Fibroblast of mammary gland (primary cell): ENCODE data around the gene BLNK.

Source experiments
- DNase-seq: peaks from one replicate; pipeline ENCODE4 v3.0.0-alpha.2; 2010; ENCODE audit warnings: low read depth
- H3K4me3 ChIP-seq: 2 replicates; pipeline ENCODE4 v1.5.1; 2011; ENCODE audit warnings: low read depth, mild to moderate bottlenecking, low read length, moderate library complexity; ENCODE audit not compliant: control insufficient read depth
- TF ChIP-seq, protein P1 (sequence below): conservative IDR thresholded peaks from 2 replicates; pipeline ENCODE4 v1.5.1; 2011; ENCODE audit warnings: low read depth, low read length, inconsistent platforms; ENCODE audit not compliant: control insufficient read depth, insufficient read depth

The BLNK gene

DNA sequence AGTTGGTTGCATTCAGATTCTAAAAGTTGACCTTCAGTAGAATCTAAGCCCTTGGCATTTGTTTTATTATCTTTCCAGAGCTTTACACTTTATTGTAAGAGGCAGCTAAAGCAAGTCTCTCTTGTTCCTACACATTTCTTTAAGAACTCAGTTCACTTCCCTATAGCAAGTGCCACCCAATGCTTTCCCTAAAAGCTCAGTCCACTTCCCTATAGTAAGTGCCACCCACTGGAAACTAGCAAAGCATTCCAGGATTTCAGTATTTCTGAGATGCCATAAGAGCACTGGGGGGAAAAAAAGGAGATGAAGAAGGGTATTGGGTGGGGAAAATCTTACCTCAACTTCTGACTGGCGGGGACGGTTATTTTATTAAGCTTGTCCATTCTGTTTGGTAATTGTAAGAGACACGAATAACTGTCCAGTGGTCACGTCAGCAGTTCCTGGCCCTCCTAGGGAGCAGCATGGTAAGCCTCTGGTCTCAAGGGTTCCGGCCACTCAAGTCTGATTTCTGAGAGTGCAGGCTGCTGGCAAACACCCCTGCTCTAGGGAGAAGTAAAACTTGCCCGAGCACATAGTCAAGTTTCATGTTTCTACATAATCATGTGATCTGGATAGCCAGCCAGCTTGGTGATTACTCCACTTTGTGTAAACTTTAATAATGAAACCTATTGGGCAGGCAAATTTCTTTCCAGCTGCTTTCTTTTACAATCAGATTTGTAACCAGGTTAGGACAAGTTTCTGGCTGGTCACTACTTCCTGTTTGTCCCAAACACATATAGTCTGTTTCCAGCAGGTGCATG lies at the start of gene BLNK:
BLNK (minus strand) TSS at position 554 of the 800 bp plus-strand sequence; CDS start at position 383, 171 bp downstream.
- no peak within 1 kb of the TSS for H3K4me3 ChIP-seq
- TF ChIP-seq, protein P1, sequence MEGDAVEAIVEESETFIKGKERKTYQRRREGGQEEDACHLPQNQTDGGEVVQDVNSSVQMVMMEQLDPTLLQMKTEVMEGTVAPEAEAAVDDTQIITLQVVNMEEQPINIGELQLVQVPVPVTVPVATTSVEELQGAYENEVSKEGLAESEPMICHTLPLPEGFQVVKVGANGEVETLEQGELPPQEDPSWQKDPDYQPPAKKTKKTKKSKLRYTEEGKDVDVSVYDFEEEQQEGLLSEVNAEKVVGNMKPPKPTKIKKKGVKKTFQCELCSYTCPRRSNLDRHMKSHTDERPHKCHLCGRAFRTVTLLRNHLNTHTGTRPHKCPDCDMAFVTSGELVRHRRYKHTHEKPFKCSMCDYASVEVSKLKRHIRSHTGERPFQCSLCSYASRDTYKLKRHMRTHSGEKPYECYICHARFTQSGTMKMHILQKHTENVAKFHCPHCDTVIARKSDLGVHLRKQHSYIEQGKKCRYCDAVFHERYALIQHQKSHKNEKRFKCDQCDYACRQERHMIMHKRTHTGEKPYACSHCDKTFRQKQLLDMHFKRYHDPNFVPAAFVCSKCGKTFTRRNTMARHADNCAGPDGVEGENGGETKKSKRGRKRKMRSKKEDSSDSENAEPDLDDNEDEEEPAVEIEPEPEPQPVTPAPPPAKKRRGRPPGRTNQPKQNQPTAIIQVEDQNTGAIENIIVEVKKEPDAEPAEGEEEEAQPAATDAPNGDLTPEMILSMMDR = no peak
- DNase-seq = peak; percentile 39

GRCh38 chr10:96319754-96320474 lies 48.5 kb upstream of the BLNK start:
- DNase-seq = peak; percentile 3
- H3K4me3 ChIP-seq = no peak overlapping the region
- TF ChIP-seq, protein P1 = no peak

- no peak overlapping the region for H3K4me3 ChIP-seq
- TF ChIP-seq, protein P1 = no peak
These were observed 45.9 kb upstream of the BLNK start for GRCh38 chr10:96317067-96317833.

DNA sequence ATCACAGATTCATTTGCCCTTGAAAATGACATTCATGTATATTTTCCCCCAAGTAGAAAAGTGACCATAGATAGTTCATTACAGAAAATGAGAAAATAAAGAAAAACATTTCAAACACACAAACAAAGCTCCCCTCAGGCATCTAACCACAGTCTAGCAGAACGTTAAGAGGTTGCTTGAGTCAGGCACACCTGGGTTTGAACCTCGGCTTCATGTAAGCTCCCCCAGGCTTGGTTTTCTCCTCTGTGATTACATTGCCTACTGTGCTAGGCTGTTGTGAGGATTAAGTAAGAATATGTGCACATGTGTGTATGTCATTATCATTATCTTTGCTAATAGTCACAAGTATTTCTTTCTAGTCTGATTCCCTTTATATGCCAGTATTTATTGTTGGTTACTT lies 42.0 kb upstream of the BLNK start:
- no peak overlapping the region for H3K4me3 ChIP-seq
- DNase-seq = no peak
- TF ChIP-seq, protein P1 = no peak

More at GRCh38 chr10:96317067-96317833, 45.9 kb upstream of the BLNK start:
- DNase-seq = no peak

DNA sequence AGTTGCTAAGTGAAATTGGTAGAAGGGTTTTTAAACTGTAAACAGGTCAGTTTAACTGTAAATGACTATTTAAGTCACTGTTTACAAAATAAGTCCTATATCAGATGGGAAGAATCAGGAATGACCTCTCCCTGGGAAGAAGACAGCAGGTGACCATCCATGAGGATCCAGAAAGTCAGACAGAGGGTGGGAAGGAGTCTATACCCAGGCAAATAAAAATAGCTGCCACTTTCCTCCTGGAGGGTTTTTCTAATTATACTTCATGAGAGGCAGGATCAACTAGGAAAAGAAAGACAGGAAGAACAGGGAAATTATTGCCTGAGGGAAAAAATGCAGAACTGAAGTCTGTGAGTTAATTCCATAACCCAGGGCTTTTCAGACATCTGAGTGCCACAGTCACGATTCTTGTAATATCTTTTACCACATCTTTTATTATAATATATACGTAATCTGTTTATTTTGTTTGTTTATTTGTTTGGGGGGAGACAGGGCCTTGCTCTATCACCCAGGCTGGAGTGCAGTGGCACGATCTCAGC lies 39.9 kb upstream of the BLNK start:
- TF ChIP-seq, protein P1 = no peak
- DNase-seq = no peak
- H3K4me3 ChIP-seq = no peak overlapping the region

DNA sequence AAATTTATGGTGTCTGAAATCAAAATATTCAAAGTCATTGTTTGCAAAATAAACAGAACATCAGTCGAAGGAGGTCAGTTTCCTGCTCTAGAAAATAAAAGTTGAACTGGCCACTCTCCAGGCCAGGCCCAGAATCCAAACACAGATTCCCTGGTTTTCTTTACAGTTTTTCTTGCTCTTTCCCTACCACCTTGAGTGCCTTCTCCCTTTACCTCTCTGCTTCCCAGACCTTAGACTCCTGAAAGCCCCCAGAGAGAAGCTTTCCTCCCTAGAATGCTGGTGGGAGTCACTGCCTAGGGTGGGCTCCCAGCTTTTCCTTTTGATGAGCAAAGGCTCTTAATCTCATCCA lies 38.9 kb upstream of the BLNK start:
- TF ChIP-seq, protein P1 = no peak
- DNase-seq = no peak

More for the DNA sequence above, 38.9 kb upstream of the BLNK start:
- H3K4me3 ChIP-seq = no peak overlapping the region
